HG03521 (cell line): Measurements from ENCODE around the gene ACD.

ENCODE experiments used
- ATAC-seq: cut with Tn5 transposase; IDR thresholded peaks from one replicate; pipeline ENCODE4 v1.9.1; 2021; ENCODE audit warnings: mild to moderate bottlenecking, moderate library complexity; ENCODE audit not compliant: unreplicated experiment

The ACD gene

GRCh38 chr16:67648088-67648763 is 11.8 kb downstream of the ACD start:
- no peak for ATAC-seq

- ATAC-seq, result no peak
These were observed 12.4 kb downstream of the ACD start for GRCh38 chr16:67647681-67648080.

GRCh38 chr16:67647111-67647651 is 12.9 kb downstream of the ACD start:
- no peak for ATAC-seq

- peak; percentile 8 for ATAC-seq
These were observed 14.5 kb downstream of the ACD start for GRCh38 chr16:67645397-67646121.

GRCh38 chr16:67644038-67644437 is 16.0 kb downstream of the ACD start:
- no peak for ATAC-seq

GRCh38 chr16:67641779-67642708 is 18.0 kb downstream of the ACD start:
- no peak for ATAC-seq

GRCh38 chr16:67637625-67638024 is 22.4 kb downstream of the ACD start:
- ATAC-seq, result no peak

GRCh38 chr16:67636713-67637112 is 23.3 kb downstream of the ACD start:
- no peak for ATAC-seq

- no peak for ATAC-seq
These were observed 27.5 kb downstream of the ACD start for GRCh38 chr16:67632415-67633172.

GRCh38 chr16:67628216-67628615 is 31.8 kb downstream of the ACD start:
- no peak for ATAC-seq

GRCh38 chr16:67613808-67614207 is 46.3 kb downstream of the ACD start:
- no peak for ATAC-seq

- no peak for ATAC-seq
These were observed 51.7 kb downstream of the ACD start for GRCh38 chr16:67608364-67608763.
